ENCODE measurements around the gene HSPH1.

The HSPH1 gene

DNA sequence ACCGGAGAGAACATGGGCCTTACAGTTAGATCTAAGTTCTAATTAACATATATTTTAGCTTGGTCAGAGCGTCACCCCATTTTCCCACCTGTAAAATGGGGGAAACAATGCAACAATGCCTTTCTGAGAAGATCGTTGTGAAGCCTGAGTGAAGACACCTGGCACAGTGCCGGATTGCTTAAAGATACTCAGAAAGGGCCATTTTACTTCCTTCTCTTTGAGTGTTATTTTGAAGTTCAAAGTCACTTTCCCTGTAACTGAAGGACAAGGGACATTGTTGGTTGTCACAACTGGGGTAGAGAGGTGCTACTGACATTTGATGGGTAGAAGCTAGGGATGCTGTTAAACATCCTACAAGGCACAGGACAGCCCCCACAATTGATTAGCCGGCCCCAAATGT is 28.1 kb downstream of the HSPH1 start:
- Histone ChIP-seq H3K9ac (ENCODE audit: low read depth in 1 of 2, low read length in 2 of 2) (no peak overlapping the region), H3K27me3 (ENCODE audit: control insufficient read depth in 2 of 2, insufficient read depth in 2 of 2, low read length in 2 of 2) (no peaks in the 10 kb centered on the region), H3K9me3 (ENCODE audit: control insufficient read depth in 2 of 2, low read length in 2 of 2) (no peaks in the 10 kb centered on the region), H3K4me1 (ENCODE audit: control insufficient read depth in 2 of 2, insufficient read depth in 2 of 2, low read length in 2 of 2) (no peaks in the 10 kb centered on the region), H3K27ac (ENCODE audit: low read depth in 2 of 2, low read length in 2 of 2) (no peak overlapping the region), H3K4me3 (ENCODE audit: low read length in 2 of 2) (no peak overlapping the region), H3K36me3 (ENCODE audit: control insufficient read depth in 2 of 2, insufficient read depth in 2 of 2, low read length in 2 of 2) (peaks cover 26 to 28% of the 10 kb centered on the region in 2 donors)

DNA sequence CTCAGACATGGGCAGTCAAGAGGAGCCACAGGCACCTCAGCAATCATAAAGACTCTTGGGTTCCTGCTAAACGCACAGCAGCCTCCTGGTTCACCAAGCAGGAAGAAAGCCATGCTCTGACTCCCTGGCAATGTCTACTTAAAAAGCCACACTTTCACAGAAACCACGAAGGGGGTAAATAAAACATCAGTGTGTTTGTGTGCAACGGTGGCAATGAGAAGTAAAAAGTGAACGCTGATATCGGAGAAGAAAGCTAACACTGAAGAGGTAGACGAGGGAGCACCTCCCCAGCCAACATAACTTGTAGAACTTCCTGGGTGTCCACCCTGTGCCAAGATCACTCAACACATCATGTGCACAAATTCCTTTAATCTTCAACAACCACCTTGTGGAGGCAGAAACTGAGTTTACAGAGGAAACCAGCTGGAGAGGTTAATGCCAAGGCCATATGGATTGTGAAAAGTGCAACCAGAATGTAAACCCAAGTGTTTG is 30.2 kb downstream of the HSPH1 start:
- H3K27ac ChIP-seq (ENCODE audit: low read depth in 2 of 2, low read length in 2 of 2) = no peak overlapping the region
- H3K9ac ChIP-seq (ENCODE audit: low read depth in 1 of 2, low read length in 2 of 2) = no peak overlapping the region
- H3K4me1 ChIP-seq (ENCODE audit: control insufficient read depth in 2 of 2, insufficient read depth in 2 of 2, low read length in 2 of 2) = no peaks in the 10 kb centered on the region
- no peaks in the 10 kb centered on the region for H3K9me3 ChIP-seq (ENCODE audit: control insufficient read depth in 2 of 2, low read length in 2 of 2)
- peaks cover 6 to 8% of the 10 kb centered on the region in 2 donors for H3K36me3 ChIP-seq (ENCODE audit: control insufficient read depth in 2 of 2, insufficient read depth in 2 of 2, low read length in 2 of 2)
- no peak overlapping the region for H3K4me3 ChIP-seq (ENCODE audit: low read length in 2 of 2)
- H3K27me3 ChIP-seq (ENCODE audit: control insufficient read depth in 2 of 2, insufficient read depth in 2 of 2, low read length in 2 of 2) = no peaks in the 10 kb centered on the region

- H3K27me3 ChIP-seq (ENCODE audit: control insufficient read depth in 2 of 2, insufficient read depth in 2 of 2, low read length in 2 of 2) = no peaks in the 10 kb centered on the region
- no peak overlapping the region for H3K4me3 ChIP-seq (ENCODE audit: low read length in 2 of 2)
- H3K36me3 ChIP-seq (ENCODE audit: control insufficient read depth in 2 of 2, insufficient read depth in 2 of 2, low read length in 2 of 2) = no peaks in the 10 kb centered on the region
- no peaks in the 10 kb centered on the region for H3K4me1 ChIP-seq (ENCODE audit: control insufficient read depth in 2 of 2, insufficient read depth in 2 of 2, low read length in 2 of 2)
- H3K27ac ChIP-seq (ENCODE audit: low read depth in 2 of 2, low read length in 2 of 2) = no peak overlapping the region
- H3K9ac ChIP-seq (ENCODE audit: low read depth in 1 of 2, low read length in 2 of 2) = no peak overlapping the region
- H3K9me3 ChIP-seq (ENCODE audit: control insufficient read depth in 2 of 2, low read length in 2 of 2) = no peaks in the 10 kb centered on the region
Measured at GRCh38 chr13:31129419-31129818, 32.3 kb downstream of the HSPH1 start.

GRCh38 chr13:31124204-31124603 is 37.5 kb downstream of the HSPH1 start:
- H3K27ac ChIP-seq (ENCODE audit: low read depth in 2 of 2, low read length in 2 of 2) = no peak overlapping the region
- no peak overlapping the region for H3K4me3 ChIP-seq (ENCODE audit: low read length in 2 of 2)
- H3K36me3 ChIP-seq (ENCODE audit: control insufficient read depth in 2 of 2, insufficient read depth in 2 of 2, low read length in 2 of 2) = no peaks in the 10 kb centered on the region
- no peaks in the 10 kb centered on the region for H3K27me3 ChIP-seq (ENCODE audit: control insufficient read depth in 2 of 2, insufficient read depth in 2 of 2, low read length in 2 of 2)
- H3K9ac ChIP-seq (ENCODE audit: low read depth in 1 of 2, low read length in 2 of 2) = no peak overlapping the region
- H3K9me3 ChIP-seq (ENCODE audit: control insufficient read depth in 2 of 2, low read length in 2 of 2) = no peaks in the 10 kb centered on the region
- peaks cover 3% of the 10 kb centered on the region in 2 donors for H3K4me1 ChIP-seq (ENCODE audit: control insufficient read depth in 2 of 2, insufficient read depth in 2 of 2, low read length in 2 of 2)

DNA sequence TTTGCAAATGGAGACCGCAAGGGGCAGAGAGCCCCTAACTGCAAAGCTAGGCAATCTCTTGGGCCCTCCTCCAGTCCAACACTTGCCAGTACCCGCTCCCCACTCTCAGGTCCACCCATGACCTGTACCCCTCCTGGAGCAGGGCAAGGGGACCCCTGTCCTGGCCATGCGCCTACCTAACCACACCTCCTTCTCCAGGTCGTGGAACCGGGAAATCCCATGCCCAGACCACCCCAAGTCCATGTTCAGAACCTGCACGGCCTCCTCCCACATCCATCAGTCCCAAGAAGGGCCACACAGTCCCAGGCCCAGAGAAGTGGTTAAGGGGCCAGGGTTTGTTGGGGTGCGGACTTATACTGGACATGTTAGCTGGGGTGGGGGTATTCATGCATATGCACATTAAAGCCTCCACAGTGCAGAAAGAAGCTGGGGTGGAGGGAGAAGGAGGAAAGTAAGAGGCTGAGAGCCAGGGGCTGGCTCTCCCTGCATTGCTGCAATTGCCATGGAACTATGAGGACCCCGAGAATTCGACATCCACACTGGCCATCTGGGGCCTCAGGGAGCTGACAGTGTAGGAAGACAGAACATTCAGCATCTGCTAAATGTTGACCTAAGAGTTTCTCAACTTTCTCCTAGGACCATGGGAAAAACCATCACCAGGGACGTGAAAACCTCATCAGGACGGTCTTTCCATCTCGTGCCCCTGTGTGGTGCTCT is 39.0 kb downstream of the HSPH1 start:
- no peaks in the 10 kb centered on the region for H3K36me3 ChIP-seq (ENCODE audit: control insufficient read depth in 2 of 2, insufficient read depth in 2 of 2, low read length in 2 of 2)
- no peaks in the 10 kb centered on the region for H3K9me3 ChIP-seq (ENCODE audit: control insufficient read depth in 2 of 2, low read length in 2 of 2)
- H3K4me1 ChIP-seq (ENCODE audit: control insufficient read depth in 2 of 2, insufficient read depth in 2 of 2, low read length in 2 of 2) = peaks cover 3% of the 10 kb centered on the region in 2 donors
- H3K27ac ChIP-seq (ENCODE audit: low read depth in 2 of 2, low read length in 2 of 2) = no peak overlapping the region
- H3K27me3 ChIP-seq (ENCODE audit: control insufficient read depth in 2 of 2, insufficient read depth in 2 of 2, low read length in 2 of 2) = peaks cover 0 to 1% of the 10 kb centered on the region in 2 donors
- no peak overlapping the region for H3K4me3 ChIP-seq (ENCODE audit: low read length in 2 of 2)
- H3K9ac ChIP-seq (ENCODE audit: low read depth in 1 of 2, low read length in 2 of 2) = no peak overlapping the region

GRCh38 chr13:31122143-31122542 is 39.6 kb downstream of the HSPH1 start:
- no peaks in the 10 kb centered on the region for H3K36me3 ChIP-seq (ENCODE audit: control insufficient read depth in 2 of 2, insufficient read depth in 2 of 2, low read length in 2 of 2)
- no peak overlapping the region for H3K4me3 ChIP-seq (ENCODE audit: low read length in 2 of 2)
- peaks cover 0 to 2% of the 10 kb centered on the region in 2 donors for H3K27me3 ChIP-seq (ENCODE audit: control insufficient read depth in 2 of 2, insufficient read depth in 2 of 2, low read length in 2 of 2)
- H3K9ac ChIP-seq (ENCODE audit: low read depth in 1 of 2, low read length in 2 of 2) = no peak overlapping the region
- no peaks in the 10 kb centered on the region for H3K9me3 ChIP-seq (ENCODE audit: control insufficient read depth in 2 of 2, low read length in 2 of 2)
- no peak overlapping the region for H3K27ac ChIP-seq (ENCODE audit: low read depth in 2 of 2, low read length in 2 of 2)
- H3K4me1 ChIP-seq (ENCODE audit: control insufficient read depth in 2 of 2, insufficient read depth in 2 of 2, low read length in 2 of 2) = peaks cover 3% of the 10 kb centered on the region in 2 donors

- Histone ChIP-seq H3K4me1 (ENCODE audit: control insufficient read depth in 2 of 2, insufficient read depth in 2 of 2, low read length in 2 of 2) (peaks cover 3% of the 10 kb centered on the region in 2 donors), H3K9ac (ENCODE audit: low read depth in 1 of 2, low read length in 2 of 2) (no peak overlapping the region), H3K27ac (ENCODE audit: low read depth in 2 of 2, low read length in 2 of 2) (no peak overlapping the region), H3K27me3 (ENCODE audit: control insufficient read depth in 2 of 2, insufficient read depth in 2 of 2, low read length in 2 of 2) (peaks cover 0 to 2% of the 10 kb centered on the region in 2 donors), H3K36me3 (ENCODE audit: control insufficient read depth in 2 of 2, insufficient read depth in 2 of 2, low read length in 2 of 2) (no peaks in the 10 kb centered on the region), H3K4me3 (ENCODE audit: low read length in 2 of 2) (no peak overlapping the region), H3K9me3 (ENCODE audit: control insufficient read depth in 2 of 2, low read length in 2 of 2) (no peaks in the 10 kb centered on the region)
Measured at GRCh38 chr13:31121379-31122140, 40.1 kb downstream of the HSPH1 start.

GRCh38 chr13:31119966-31120700 is 41.6 kb downstream of the HSPH1 start:
- H3K36me3 ChIP-seq (ENCODE audit: control insufficient read depth in 2 of 2, insufficient read depth in 2 of 2, low read length in 2 of 2) = no peaks in the 10 kb centered on the region
- H3K4me3 ChIP-seq (ENCODE audit: low read length in 2 of 2) = no peak overlapping the region
- H3K27me3 ChIP-seq (ENCODE audit: control insufficient read depth in 2 of 2, insufficient read depth in 2 of 2, low read length in 2 of 2) = peaks cover 0 to 2% of the 10 kb centered on the region in 2 donors
- peaks cover 3% of the 10 kb centered on the region in 2 donors for H3K4me1 ChIP-seq (ENCODE audit: control insufficient read depth in 2 of 2, insufficient read depth in 2 of 2, low read length in 2 of 2)
- no peak overlapping the region for H3K9ac ChIP-seq (ENCODE audit: low read depth in 1 of 2, low read length in 2 of 2)
- H3K27ac ChIP-seq (ENCODE audit: low read depth in 2 of 2, low read length in 2 of 2) = no peak overlapping the region
- H3K9me3 ChIP-seq (ENCODE audit: control insufficient read depth in 2 of 2, low read length in 2 of 2) = no peaks in the 10 kb centered on the region

- peaks cover 3% of the 10 kb centered on the region in 2 donors for H3K4me1 ChIP-seq (ENCODE audit: control insufficient read depth in 2 of 2, insufficient read depth in 2 of 2, low read length in 2 of 2)
- peaks cover 0 to 2% of the 10 kb centered on the region in 2 donors for H3K27me3 ChIP-seq (ENCODE audit: control insufficient read depth in 2 of 2, insufficient read depth in 2 of 2, low read length in 2 of 2)
- H3K36me3 ChIP-seq (ENCODE audit: control insufficient read depth in 2 of 2, insufficient read depth in 2 of 2, low read length in 2 of 2) = no peaks in the 10 kb centered on the region
- H3K4me3 ChIP-seq (ENCODE audit: low read length in 2 of 2) = no peak overlapping the region
- no peaks in the 10 kb centered on the region for H3K9me3 ChIP-seq (ENCODE audit: control insufficient read depth in 2 of 2, low read length in 2 of 2)
- no peak overlapping the region for H3K27ac ChIP-seq (ENCODE audit: low read depth in 2 of 2, low read length in 2 of 2)
- H3K9ac ChIP-seq (ENCODE audit: low read depth in 1 of 2, low read length in 2 of 2) = no peak overlapping the region
Measured at GRCh38 chr13:31119526-31119925, 42.2 kb downstream of the HSPH1 start.

GRCh38 chr13:31116224-31116623 is 45.5 kb downstream of the HSPH1 start:
- no peak overlapping the region for H3K4me3 ChIP-seq (ENCODE audit: low read length in 2 of 2)
- no peak overlapping the region for H3K9ac ChIP-seq (ENCODE audit: low read depth in 1 of 2, low read length in 2 of 2)
- H3K27ac ChIP-seq (ENCODE audit: low read depth in 2 of 2, low read length in 2 of 2) = no peak overlapping the region
- peaks cover 0 to 2% of the 10 kb centered on the region in 2 donors for H3K4me1 ChIP-seq (ENCODE audit: control insufficient read depth in 2 of 2, insufficient read depth in 2 of 2, low read length in 2 of 2)
- no peaks in the 10 kb centered on the region for H3K9me3 ChIP-seq (ENCODE audit: control insufficient read depth in 2 of 2, low read length in 2 of 2)
- no peaks in the 10 kb centered on the region for H3K36me3 ChIP-seq (ENCODE audit: control insufficient read depth in 2 of 2, insufficient read depth in 2 of 2, low read length in 2 of 2)
- H3K27me3 ChIP-seq (ENCODE audit: control insufficient read depth in 2 of 2, insufficient read depth in 2 of 2, low read length in 2 of 2) = peaks cover 0 to 2% of the 10 kb centered on the region in 2 donors
